Measurements from ENCODE around the gene RAG2. TPM values are rescaled to one million over a fixed set of nuclear protein-coding genes. Genes with fewer than 3 reads are reported as not detected.
A peak's percentile ranks its signal among the peaks of the same experiment; 100 is the strongest.

RAG2 gene
- total RNA-seq, 1 experiment from 2014 or later, result not detected

GRCh38 chr11:36601155-36601554, 3.1 kb upstream of the RAG2 start:
- no peak for DNase-seq (ENCODE audit: low read depth)

GRCh38 chr11:36600180-36600579, 2.1 kb upstream of the RAG2 start:
- no peak for DNase-seq (ENCODE audit: low read depth)

- DNase-seq (ENCODE audit: low read depth), result no peak
These were observed 1.2 kb downstream of the RAG2 start for GRCh38 chr11:36596880-36597279.

GRCh38 chr11:36594316-36594989, 3.6 kb downstream of the RAG2 start, which contains the start of gene IFTAP:
Gene IFTAP, plus strand, starts transcription at chr11:36594502. Its CDS starts 15,602 bp downstream, at chr11:36610104.
- peak; percentile 95 for DNase-seq (ENCODE audit: low read depth)

GRCh38 chr11:36591433-36591832, 6.6 kb downstream of the RAG2 start:
- DNase-seq (ENCODE audit: low read depth), result no peak

GRCh38 chr11:36590513-36590912, 7.5 kb downstream of the RAG2 start:
- no peak for DNase-seq (ENCODE audit: low read depth)

- no peak for DNase-seq (ENCODE audit: low read depth)
These were observed 9.9 kb downstream of the RAG2 start for GRCh38 chr11:36588099-36588498.

- no peak for DNase-seq (ENCODE audit: low read depth)
These were observed 11.5 kb downstream of the RAG2 start for GRCh38 chr11:36586543-36586942.

- no peak for DNase-seq (ENCODE audit: low read depth)
These were observed 14.4 kb downstream of the RAG2 start for GRCh38 chr11:36583667-36584066.

- DNase-seq (ENCODE audit: low read depth), result no peak
These were observed 16.5 kb downstream of the RAG2 start for GRCh38 chr11:36581536-36581935.

- no peak for DNase-seq (ENCODE audit: low read depth)
These were observed 19.6 kb downstream of the RAG2 start for GRCh38 chr11:36578458-36578857.

GRCh38 chr11:36577859-36578258, 20.2 kb downstream of the RAG2 start:
- no peak for DNase-seq (ENCODE audit: low read depth)

GRCh38 chr11:36577373-36577772, 20.7 kb downstream of the RAG2 start:
- DNase-seq (ENCODE audit: low read depth), result no peak

GRCh38 chr11:36574486-36574885, 23.6 kb downstream of the RAG2 start:
- no peak for DNase-seq (ENCODE audit: low read depth)

GRCh38 chr11:36569095-36569494, 28.9 kb downstream of the RAG2 start:
- DNase-seq (ENCODE audit: low read depth), result no peak

- DNase-seq (ENCODE audit: low read depth), result no peak
These were observed 30.3 kb downstream of the RAG2 start, which contains the start of gene RAG1 for GRCh38 chr11:36567694-36568093. Gene RAG1, plus strand, starts transcription at chr11:36568007. Its CDS starts 5,298 bp downstream, at chr11:36573305.

GRCh38 chr11:36566407-36567053, 31.5 kb downstream of the RAG2 start:
- DNase-seq (ENCODE audit: low read depth), result no peak

GRCh38 chr11:36565031-36565610, 32.9 kb downstream of the RAG2 start:
- DNase-seq (ENCODE audit: low read depth), result no peak

- DNase-seq (ENCODE audit: low read depth), result peak; percentile 40
These were observed 33.5 kb downstream of the RAG2 start for GRCh38 chr11:36564376-36565030.

- no peak for DNase-seq (ENCODE audit: low read depth)
These were observed 39.2 kb downstream of the RAG2 start for GRCh38 chr11:36558571-36559413.

GRCh38 chr11:36557991-36558390, 40.0 kb downstream of the RAG2 start:
- DNase-seq (ENCODE audit: low read depth), result no peak
